A673 (cell line): ENCODE results near the gene LUZP2. TPM values are rescaled to one million over a fixed set of nuclear protein-coding genes. Genes with fewer than 3 reads are reported as not detected.

Experiments
- BruUV-seq: library from RNA; stranded (reverse); fragments of 400-500 nt; replicated peaks from 2 replicates; lab custom pipeline; 2021; lab: Mats Ljungman, UMichigan
- CTCF ChIA-PET: fragments of 300-600 bp; sonication (Branson Sonifier 250); formaldehyde crosslinking; loops from one replicate; lab custom pipeline; 2022; ENCODE audit warnings: antibody characterized with exemption; lab: Charles Lee
- POLR2A ChIA-PET: fragments of 300-600 bp; sonication (Branson Sonifier 250); formaldehyde crosslinking; loops from one replicate; lab custom pipeline; 2022; ENCODE audit warnings: antibody characterized with exemption; ENCODE audit not compliant: low non-redundant PET; lab: Charles Lee
- DNase-seq: peaks from one replicate; pipeline ENCODE4 v3.0.0-alpha.2; 2015; ENCODE audit warnings: low spot score
- H3K27ac ChIP-seq: fragments of 200-600 bp; sonication (generic); 2 replicates; pipeline ENCODE4 v1.5.1; 2016; ENCODE audit warnings: mixed run types, low read depth, mild to moderate bottlenecking, mixed read lengths, antibody characterized with exemption, low read length; ENCODE audit not compliant: poor library complexity, severe bottlenecking
- H3K27me3 ChIP-seq: fragments of 200-600 bp; sonication (generic); replicated peaks from 2 replicates; pipeline ENCODE4 v1.6.1; 2017; ENCODE audit warnings: mixed run types, low read depth, mild to moderate bottlenecking, mixed read lengths, antibody characterized with exemption, low read length; ENCODE audit not compliant: insufficient read depth, poor library complexity
- H3K36me3 ChIP-seq: fragments of 200-600 bp; sonication (generic); 2 replicates; pipeline ENCODE4 v1.6.1; 2016; ENCODE audit warnings: mixed run types, mild to moderate bottlenecking, mixed read lengths, antibody characterized with exemption, low read length; ENCODE audit not compliant: insufficient read depth, poor library complexity, severe bottlenecking
- H3K4me1 ChIP-seq: fragments of 200-600 bp; sonication (generic); 2 replicates; pipeline ENCODE4 v1.6.1; 2017; ENCODE audit warnings: mixed run types, mild to moderate bottlenecking, mixed read lengths, antibody characterized with exemption, low read length; ENCODE audit not compliant: insufficient read depth, poor library complexity, severe bottlenecking
- H3K4me3 ChIP-seq: fragments of 200-600 bp; sonication (generic); 2 replicates; pipeline ENCODE4 v1.5.1; 2016; ENCODE audit warnings: low read depth, mixed run types, mild to moderate bottlenecking, mixed read lengths, low read length; ENCODE audit not compliant: poor library complexity, severe bottlenecking
- H3K9me3 ChIP-seq: fragments of 200-600 bp; sonication (generic); 2 replicates; pipeline ENCODE4 v1.6.1; 2016; ENCODE audit warnings: mixed run types, low read depth, mild to moderate bottlenecking, mixed read lengths, antibody characterized with exemption, low read length; ENCODE audit not compliant: poor library complexity, severe bottlenecking
- CTCF ChIP-seq: fragments of 300-800, 200-600 bp; sonication (generic); conservative IDR thresholded peaks from 2 replicates; pipeline ENCODE4 v1.5.1; 2017; ENCODE audit warnings: low read depth, mild to moderate bottlenecking, antibody characterized with exemption, low read length, moderate library complexity, mixed read lengths
- EZH2 ChIP-seq: fragments of 200-600 bp; sonication (generic); IDR thresholded peaks from 2 replicates; pipeline ENCODE4 v1.6.1; 2017; ENCODE audit warnings: borderline replicate concordance, low read depth, mild to moderate bottlenecking, mixed read lengths, antibody characterized with exemption, low read length; ENCODE audit not compliant: poor library complexity, severe bottlenecking
- intact Hi-C: fragments of 100-400 bp; cut with micrococcal nuclease; formaldehyde crosslinking; loops from one replicate; pipeline ENCODE4 v1.10.0; 2022; ENCODE audit not compliant: unreplicated experiment
- total RNA-seq: library from RNA; stranded (reverse); gene quantifications from 2 replicates; pipeline ENCODE4 v1.2.3, GENCODE V29; 2021

The LUZP2 gene
- total RNA-seq, 1 experiment from 2014 or later: 0.15 TPM

- Histone ChIP-seq H3K36me3 (no peaks in the 10 kb centered on the region), H3K4me3 (no peak overlapping the region), H3K27ac (no peak overlapping the region), H3K27me3 (no peaks in the 10 kb centered on the region), H3K4me1 (no peaks in the 10 kb centered on the region), H3K9me3 (no peaks in the 10 kb centered on the region)
- no TSS peak for BruUV-seq
- TF ChIP-seq EZH2 (no peak), CTCF (no peak)
- intact Hi-C loops: no loop called here
- ChIA-PET CTCF (no interaction called here), POLR2A (no interaction called here)
- DNase-seq: no peak
Observed at GRCh38 chr11:24861440-24861839, 364.6 kb downstream of the LUZP2 start.

GRCh38 chr11:24866743-24867142 is 369.9 kb downstream of the LUZP2 start:
- ChIA-PET POLR2A (no interaction called here), CTCF (no interaction called here)
- TF ChIP-seq EZH2 (no peak), CTCF (no peak)
- Histone ChIP-seq H3K4me3 (no peak overlapping the region), H3K27ac (no peak overlapping the region), H3K4me1 (no peaks in the 10 kb centered on the region), H3K9me3 (no peaks in the 10 kb centered on the region), H3K36me3 (no peaks in the 10 kb centered on the region), H3K27me3 (no peaks in the 10 kb centered on the region)
- intact Hi-C loops: no loop called here
- no TSS peak for BruUV-seq
- DNase-seq: no peak

GRCh38 chr11:24870048-24870447 is 373.2 kb downstream of the LUZP2 start:
- ChIA-PET POLR2A (no interaction called here), CTCF (no interaction called here)
- Histone ChIP-seq H3K36me3 (no peaks in the 10 kb centered on the region), H3K27ac (no peak overlapping the region), H3K9me3 (no peaks in the 10 kb centered on the region), H3K4me1 (no peaks in the 10 kb centered on the region), H3K27me3 (no peaks in the 10 kb centered on the region), H3K4me3 (no peak overlapping the region)
- BruUV-seq: no TSS peak
- intact Hi-C loops: no loop called here
- TF ChIP-seq CTCF (no peak), EZH2 (no peak)
- no peak for DNase-seq
